CD14-positive monocyte (primary cell): ENCODE measurements around the gene PRKCQ. TPM values are rescaled to one million over a fixed set of nuclear protein-coding genes. Genes with fewer than 3 reads are reported as not detected.

Experiments
- DNase-seq, 3 donors: peaks; one replicate each; pipeline ENCODE4 v3.0.0-alpha.2; 2011 to 2022
- H2AFZ ChIP-seq: 2 replicates; pipeline ENCODE4 v1.6.0; 2012; ENCODE audit warnings: mild to moderate bottlenecking, low read depth, low read length, inconsistent platforms; ENCODE audit not compliant: insufficient read depth, poor library complexity, severe bottlenecking
- H3K27ac ChIP-seq, 2 donors: 1 replicate in 1 of 2; 2 replicates in 1 of 2; pipeline ENCODE4 v1.5.1; 2012 to 2013; ENCODE audit warnings: low read length in 2 of 2, control low read depth in 1 of 2, inconsistent platforms in 1 of 2, low read depth in 1 of 2, mild to moderate bottlenecking in 1 of 2
- H3K27me3 ChIP-seq, 2 donors: one replicate each; pipeline versions ENCODE4 v1.6.0 to v1.6.1; 2011 to 2013; ENCODE audit warnings: low read length in 2 of 2; ENCODE audit not compliant: control insufficient read depth in 2 of 2, insufficient read depth in 2 of 2
- H3K36me3 ChIP-seq, 2 donors: replicated peaks in 1 of 2; 1 replicate in 1 of 2; 2 replicates in 1 of 2; pipeline versions ENCODE4 v1.5.1 to v1.6.1; 2012 to 2013; ENCODE audit warnings: low read length in 2 of 2, control low read depth in 1 of 2, inconsistent platforms in 1 of 2, mild to moderate bottlenecking in 1 of 2; ENCODE audit not compliant: insufficient read depth in 2 of 2, control insufficient read depth in 1 of 2
- H3K4me1 ChIP-seq, 2 donors: 1 replicate in 1 of 2; 2 replicates in 1 of 2; pipeline versions ENCODE4 v1.5.1 to v1.6.1; 2012 to 2013; ENCODE audit warnings: low read length in 2 of 2, control low read depth in 1 of 2, inconsistent platforms in 1 of 2, mild to moderate bottlenecking in 1 of 2, moderate library complexity in 1 of 2; ENCODE audit not compliant: insufficient read depth in 2 of 2, control insufficient read depth in 1 of 2
- H3K4me2 ChIP-seq: replicated peaks from 2 replicates; pipeline ENCODE3; 2012; ENCODE audit warnings: low read length, moderate library complexity, mild to moderate bottlenecking; ENCODE audit not compliant: poor library complexity, severe bottlenecking; ENCODE audit errors: extremely low read depth
- H3K4me3 ChIP-seq, 3 experiments: fragments of 200-600 bp in 1 of 3; sonication (generic) in 1 of 3; replicated peaks in 1 of 3; 1 replicate in 2 of 3; 2 replicates in 1 of 3; pipeline ENCODE4 v1.5.1; 2011 to 2013; ENCODE audit warnings: low read length in 3 of 3, mild to moderate bottlenecking in 3 of 3, control low read depth in 2 of 3, low read depth in 2 of 3, inconsistent platforms in 1 of 3, moderate library complexity in 1 of 3
- H3K79me2 ChIP-seq: 2 replicates; pipeline ENCODE4 v1.6.0; 2012; ENCODE audit warnings: mild to moderate bottlenecking, control low read depth, inconsistent platforms, low read length, moderate library complexity; ENCODE audit not compliant: insufficient read depth
- H3K9ac ChIP-seq: 2 replicates; pipeline ENCODE4 v1.6.0; 2017; ENCODE audit warnings: low read length, mild to moderate bottlenecking; ENCODE audit not compliant: insufficient read depth, poor library complexity, severe bottlenecking
- H3K9me3 ChIP-seq, 2 donors: replicated peaks in 1 of 2; 1 replicate in 1 of 2; 2 replicates in 1 of 2; pipeline versions ENCODE4 v1.5.1 to v1.6.1; 2012 to 2013; ENCODE audit warnings: low read length in 2 of 2, control low read depth in 1 of 2; ENCODE audit not compliant: control insufficient read depth in 1 of 2, insufficient read depth in 1 of 2
- H4K20me1 ChIP-seq: 2 replicates; pipeline ENCODE4 v1.6.0; 2012; ENCODE audit warnings: mild to moderate bottlenecking, low read length, control low read depth, moderate library complexity; ENCODE audit not compliant: insufficient read depth
- H3K27ac Mint-ChIP-seq, 7 donors: one replicate each; pipeline ENCODE4 v1.8.0; 2020; ENCODE audit warnings: mild to moderate bottlenecking in 7 of 7, mixed read lengths in 7 of 7, moderate library complexity in 6 of 7, inconsistent platforms in 2 of 7
- H3K27me3 Mint-ChIP-seq, 3 donors: one replicate each; pipeline ENCODE4 v1.8.0; 2021 to 2022; ENCODE audit warnings: low read depth in 3 of 3, mild to moderate bottlenecking in 3 of 3, mixed read lengths in 3 of 3, moderate library complexity in 3 of 3, inconsistent platforms in 1 of 3
- H3K36me3 Mint-ChIP-seq, 2 donors: one replicate each; pipeline ENCODE4 v1.8.0; 2020; ENCODE audit warnings: mixed read lengths in 2 of 2, inconsistent platforms in 1 of 2, mild to moderate bottlenecking in 1 of 2
- H3K4me1 Mint-ChIP-seq: one replicate; pipeline ENCODE4 v1.8.0; 2020; ENCODE audit warnings: mild to moderate bottlenecking, mixed read lengths
- H3K4me3 Mint-ChIP-seq, 2 donors: one replicate each; pipeline ENCODE4 v1.8.0; 2020; ENCODE audit warnings: mild to moderate bottlenecking in 2 of 2, mixed read lengths in 2 of 2, moderate library complexity in 1 of 2
- H3K9me3 Mint-ChIP-seq, 7 donors: one replicate each; pipeline ENCODE4 v1.8.0; 2020 to 2022; ENCODE audit warnings: mixed read lengths in 7 of 7, mild to moderate bottlenecking in 6 of 7, moderate library complexity in 6 of 7, inconsistent platforms in 2 of 7
- CTCF ChIP-seq: fragments of 200-600 bp; IDR thresholded peaks from one replicate; pipeline ENCODE4 v1.8.0; 2022; ENCODE audit warnings: antibody characterized with exemption, mild to moderate bottlenecking
- WGBS: methylation state at CpG from one replicate; pipeline ENCODE4 v1.1.5; 2013; ENCODE audit warnings: missing lambda C conversion rate; ENCODE audit not compliant: insufficient coverage; 5-methylcytosine and 5-hydroxymethylcytosine counted together
- intact Hi-C, 2 donors: fragments of 100-400 bp; cut with micrococcal nuclease; formaldehyde crosslinking; loops; one replicate each; pipeline versions ENCODE4 v1.15.0 to v1.15.1; 2023
- polyA plus RNA-seq, 3 donors: library from polyadenylated mRNA; depleted of rRNA in 1 of 3; unstranded in 2 of 3; stranded (reverse) in 1 of 3; fragments of 300-500 nt in 2 of 3; fragments of >200 nt in 1 of 3; fragmentation: Illumina TruSeq in 2 of 3; gene quantifications; 1 replicate in 2 of 3; 2 replicates in 1 of 3; pipeline ENCODE4 v1.2.3, GENCODE V29; 2012 to 2021

The PRKCQ gene
- polyA plus RNA-seq, 3 donors, result 0.01 to 0.29 (median 0.09) TPM

GRCh38 chr10:6607778-6608177, 27.7 kb upstream of the PRKCQ start:
- Mint-ChIP-seq H3K27ac (peak overlapping the region in 1 of 7 donors; percentile 12), H3K4me1 (peaks cover 16% of the 10 kb centered on the region), H3K36me3 (no peaks in the 10 kb centered on the region), H3K9me3 (peaks cover 0 to 5% (median 2%) of the 10 kb centered on the region in 7 donors), H3K27me3 (peaks cover 0 to 6% (median 4%) of the 10 kb centered on the region in 3 donors), H3K4me3 (no peak overlapping the region)
- TF ChIP-seq CTCF, result no peak
- 100% methylated on average over 1 of the region's 2 CpGs for WGBS
- Histone ChIP-seq H3K27me3 (no peaks in the 10 kb centered on the region), H3K4me1 (peaks cover 0 to 2% of the 10 kb centered on the region in 2 donors), H3K4me3 (no peak overlapping the region), H3K36me3 (no peaks in the 10 kb centered on the region), H2AFZ (no peak overlapping the region), H3K27ac (no peak overlapping the region), H3K9me3 (no peaks in the 10 kb centered on the region), H3K9ac (no peak overlapping the region), H3K4me2 (no peak overlapping the region), H3K79me2 (no peaks in the 10 kb centered on the region), H4K20me1 (no peaks in the 10 kb centered on the region)
- intact Hi-C loops, result no loop called here
- DNase-seq, result no peak

- Histone ChIP-seq H3K4me3 (no peak overlapping the region), H3K9ac (no peak overlapping the region), H3K9me3 (no peaks in the 10 kb centered on the region), H3K27ac (no peak overlapping the region), H3K79me2 (no peaks in the 10 kb centered on the region), H3K4me1 (peaks cover 0 to 2% of the 10 kb centered on the region in 2 donors), H3K27me3 (no peaks in the 10 kb centered on the region), H3K4me2 (no peak overlapping the region), H4K20me1 (no peaks in the 10 kb centered on the region), H2AFZ (no peak overlapping the region), H3K36me3 (no peaks in the 10 kb centered on the region)
- Mint-ChIP-seq H3K27me3 (peaks cover 0 to 6% (median 4%) of the 10 kb centered on the region in 3 donors), H3K9me3 (peaks cover 0 to 5% (median 2%) of the 10 kb centered on the region in 7 donors), H3K36me3 (no peaks in the 10 kb centered on the region), H3K4me3 (no peak overlapping the region), H3K4me1 (peaks cover 16% of the 10 kb centered on the region), H3K27ac (peak overlapping the region in 1 of 7 donors; percentile 49)
- WGBS, result 93% methylated on average over 3 of the region's 3 CpGs
- DNase-seq, result no peak
- TF ChIP-seq CTCF, result no peak
- intact Hi-C loops, result no loop called here
Observed at GRCh38 chr10:6607182-6607581, 27.1 kb upstream of the PRKCQ start.
